ENCODE data around the gene SSBP3.

The SSBP3 gene

GRCh38 chr1:54327386-54328065 is 78.7 kb downstream of the SSBP3 start:
- no peak for DNase-seq

DNA sequence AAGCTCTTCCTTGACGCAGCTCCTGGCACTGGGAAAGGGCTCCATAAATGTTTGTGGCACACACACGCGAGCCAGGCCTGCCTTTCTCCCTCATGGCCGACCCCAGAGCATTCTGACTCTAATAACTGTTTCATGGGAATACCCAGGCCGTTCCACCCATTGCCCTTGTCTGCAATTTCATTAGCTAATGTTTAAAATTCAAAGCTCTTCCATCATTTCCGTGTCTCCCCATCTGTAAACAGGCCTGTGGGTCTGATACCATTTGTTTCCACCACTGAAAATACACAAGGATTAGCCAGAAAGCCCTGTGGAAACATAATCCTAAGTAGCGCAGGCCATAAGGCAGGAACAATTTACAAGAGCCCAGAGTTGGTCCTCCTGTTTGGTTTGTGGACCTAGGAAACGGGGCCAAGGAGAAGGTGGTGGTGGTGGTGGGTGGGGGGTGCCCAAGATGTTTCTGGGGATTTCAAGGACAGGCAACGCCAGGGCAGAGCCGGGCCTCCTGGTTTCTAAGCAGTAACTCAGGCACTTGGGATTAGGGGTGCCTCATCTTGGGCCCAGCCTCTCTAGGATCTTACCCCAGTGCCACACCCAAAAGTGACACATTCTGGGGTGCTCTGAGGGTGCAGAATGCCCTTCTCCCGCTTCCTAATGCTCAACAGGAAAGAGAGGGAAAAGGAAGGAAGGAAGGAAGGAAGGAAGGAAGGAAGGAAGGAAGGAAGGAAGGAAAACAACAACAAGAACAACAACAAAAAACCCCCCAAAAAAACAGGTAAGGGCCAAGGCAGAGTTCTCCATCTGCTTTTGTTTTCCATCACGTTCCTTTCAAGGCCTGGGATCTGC is 79.4 kb downstream of the SSBP3 start:
- no peak for DNase-seq

DNA sequence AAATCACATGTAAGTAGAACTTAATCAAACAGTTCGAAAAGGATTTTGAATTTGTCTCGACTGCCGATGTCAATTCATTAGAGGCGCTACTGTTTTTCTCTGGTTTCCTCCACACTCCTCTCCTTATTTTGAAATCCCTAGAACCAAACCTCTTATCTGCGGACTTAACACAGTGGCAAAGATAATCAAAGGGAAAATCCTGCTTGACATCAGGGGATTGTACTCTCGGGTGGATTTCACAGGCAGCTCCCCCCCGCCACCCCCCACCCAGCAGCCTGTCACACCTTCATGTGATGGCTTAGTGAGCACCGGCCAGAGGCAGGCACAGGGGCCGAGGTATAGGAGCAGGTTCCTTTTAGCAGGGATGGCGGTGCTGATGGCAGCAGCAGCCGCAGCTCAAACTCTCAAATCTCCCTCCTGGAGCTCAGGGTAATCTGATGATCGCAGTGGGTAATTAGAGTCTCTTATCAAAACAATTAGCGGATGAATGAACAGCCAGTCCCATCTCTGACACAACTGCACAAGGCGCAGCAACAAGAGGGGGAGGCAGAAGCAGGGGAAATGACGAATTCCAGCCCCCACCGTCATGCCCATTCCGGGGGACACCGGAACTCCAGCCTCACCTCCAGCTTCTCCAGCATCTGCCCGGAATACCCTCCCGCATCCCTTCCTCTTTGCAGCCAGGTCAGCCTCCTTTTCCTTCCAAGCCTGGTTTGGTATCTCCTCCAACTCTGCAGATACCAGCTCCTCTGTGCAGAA is 80.3 kb downstream of the SSBP3 start:
- no peak for DNase-seq

DNA sequence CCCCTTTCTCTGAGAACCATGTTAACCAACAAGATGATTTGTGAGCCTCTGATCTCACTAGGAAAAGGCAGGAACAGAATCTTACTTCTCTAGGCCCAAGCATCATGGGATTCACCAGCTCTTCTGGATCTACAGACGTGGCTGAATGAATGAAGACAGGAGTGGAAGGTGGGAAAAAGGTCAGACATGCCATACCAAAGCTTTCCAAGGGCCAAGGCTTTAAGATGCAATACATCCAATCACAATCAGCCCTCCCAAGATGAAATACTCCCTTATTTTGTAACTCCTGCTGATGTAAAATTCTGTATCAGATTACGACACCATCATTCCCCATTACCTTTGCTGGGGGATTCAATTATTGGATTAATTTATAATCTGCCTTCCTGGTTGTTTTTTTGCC is 80.9 kb downstream of the SSBP3 start:
- no peak for DNase-seq

DNA sequence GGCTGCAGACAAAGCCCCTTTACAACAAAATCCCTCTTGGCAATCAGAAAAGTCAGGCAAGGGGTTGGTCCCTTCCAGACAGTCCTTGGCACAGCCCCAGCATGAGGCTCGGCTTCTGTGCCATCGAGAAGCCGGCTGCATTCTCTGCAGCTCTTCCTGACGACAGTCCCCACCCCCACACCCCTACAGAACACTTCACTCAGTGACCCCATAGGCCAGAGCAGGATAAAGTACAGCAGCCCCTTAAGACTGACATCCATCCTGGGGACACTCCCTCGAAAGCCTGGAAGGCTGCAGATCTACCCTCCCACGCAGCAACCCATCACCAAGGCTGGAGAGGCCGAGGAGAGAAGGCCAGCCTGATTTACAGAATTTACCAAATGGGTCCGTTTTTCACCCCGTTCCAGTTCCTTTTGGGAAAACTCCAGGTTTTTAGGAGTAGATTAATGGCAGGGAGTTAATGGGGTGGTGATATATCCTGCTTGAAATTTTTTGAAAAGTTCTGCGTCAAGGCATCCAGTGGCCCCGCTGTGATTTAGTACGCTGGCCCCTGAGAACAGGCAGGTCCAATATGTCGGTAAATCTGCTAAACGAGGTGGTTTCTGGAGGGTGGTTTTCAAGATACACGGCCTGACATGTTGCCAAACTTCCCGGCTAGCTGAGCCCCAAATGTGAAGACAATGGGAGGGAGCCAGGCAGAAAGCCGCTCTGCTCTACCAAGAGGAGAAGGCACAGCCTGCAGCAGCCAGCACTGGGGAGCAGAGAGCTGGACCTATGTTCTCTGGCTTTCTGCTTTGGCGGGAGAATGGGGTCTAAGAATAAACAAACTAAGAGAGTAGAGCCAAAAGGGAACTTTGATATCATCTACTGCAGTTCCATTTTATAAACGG is 81.7 kb downstream of the SSBP3 start:
- DNase-seq = no peak

DNA sequence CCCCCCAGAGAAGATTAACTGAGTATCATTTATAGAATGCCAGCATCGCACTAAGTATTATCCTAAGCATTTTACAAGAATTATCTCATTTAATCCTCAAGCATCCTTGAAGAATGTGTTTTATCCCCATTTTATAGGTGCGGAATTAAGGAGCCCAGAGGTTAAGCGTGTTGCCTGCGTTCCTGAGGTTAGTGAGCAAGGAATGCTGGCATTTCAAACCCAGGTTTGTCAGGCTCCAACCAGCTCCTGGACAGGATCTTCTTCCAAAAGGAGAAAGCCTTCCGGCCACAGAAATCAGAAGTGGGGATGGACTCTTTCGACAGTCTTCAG is 82.3 kb downstream of the SSBP3 start:
- DNase-seq = no peak

DNA sequence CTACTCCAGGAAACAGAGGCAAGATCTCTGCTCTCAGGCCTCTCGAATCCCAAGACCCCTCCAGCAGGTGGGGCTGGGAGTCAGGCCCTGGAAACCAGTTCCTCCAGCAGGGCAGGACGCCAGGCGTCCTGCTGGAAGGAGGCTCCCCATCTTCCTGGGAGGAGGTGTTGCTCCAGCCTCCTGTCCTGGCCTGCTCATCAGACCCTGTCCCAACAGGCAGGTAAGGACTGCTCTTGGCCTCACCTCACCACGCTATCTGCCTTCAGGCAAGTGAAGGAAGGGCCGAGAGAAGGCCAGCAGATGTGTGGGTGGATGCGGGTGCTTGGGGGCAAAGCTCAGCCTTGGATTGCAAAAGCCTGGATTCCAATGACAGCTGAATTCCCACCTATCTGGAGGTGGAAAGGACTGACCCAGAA is 82.9 kb downstream of the SSBP3 start:
- DNase-seq = no peak

GRCh38 chr1:54318246-54318814 is 87.9 kb downstream of the SSBP3 start:
- no peak for DNase-seq

GRCh38 chr1:54317084-54317483 is 89.1 kb downstream of the SSBP3 start:
- DNase-seq = no peak

- no peak for DNase-seq
These were observed 91.1 kb downstream of the SSBP3 start for GRCh38 chr1:54315099-54315498.

GRCh38 chr1:54314696-54315095 is 91.5 kb downstream of the SSBP3 start:
- DNase-seq = no peak

DNA sequence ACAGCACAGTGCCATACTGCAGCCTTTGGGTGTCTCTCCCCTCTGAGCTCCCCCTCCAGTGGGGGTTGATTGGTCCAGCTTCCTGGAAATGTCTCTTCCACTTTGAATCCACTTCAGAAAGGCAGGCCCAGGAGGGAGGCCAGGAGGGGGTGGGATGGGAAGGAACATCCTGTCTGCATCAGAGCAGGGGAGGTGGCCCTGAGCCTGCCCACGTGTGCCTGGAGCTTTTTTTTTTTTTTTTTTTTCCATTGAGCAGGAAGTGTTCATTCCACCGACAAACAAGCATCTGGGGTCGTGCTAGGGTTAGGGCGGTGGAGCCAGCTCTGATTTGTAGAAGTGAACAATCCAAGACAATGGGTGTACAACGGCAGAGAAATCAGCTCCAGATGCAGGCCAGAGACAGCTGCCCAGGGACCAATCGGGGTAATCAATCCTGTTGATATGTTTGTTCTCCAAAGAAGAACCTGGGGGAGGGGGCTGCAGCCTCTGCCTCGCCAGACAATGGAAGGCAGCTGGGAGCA is 93.3 kb downstream of the SSBP3 start:
- DNase-seq = no peak

- no peak for DNase-seq
These were observed 94.7 kb downstream of the SSBP3 start for GRCh38 chr1:54311506-54311905.

DNA sequence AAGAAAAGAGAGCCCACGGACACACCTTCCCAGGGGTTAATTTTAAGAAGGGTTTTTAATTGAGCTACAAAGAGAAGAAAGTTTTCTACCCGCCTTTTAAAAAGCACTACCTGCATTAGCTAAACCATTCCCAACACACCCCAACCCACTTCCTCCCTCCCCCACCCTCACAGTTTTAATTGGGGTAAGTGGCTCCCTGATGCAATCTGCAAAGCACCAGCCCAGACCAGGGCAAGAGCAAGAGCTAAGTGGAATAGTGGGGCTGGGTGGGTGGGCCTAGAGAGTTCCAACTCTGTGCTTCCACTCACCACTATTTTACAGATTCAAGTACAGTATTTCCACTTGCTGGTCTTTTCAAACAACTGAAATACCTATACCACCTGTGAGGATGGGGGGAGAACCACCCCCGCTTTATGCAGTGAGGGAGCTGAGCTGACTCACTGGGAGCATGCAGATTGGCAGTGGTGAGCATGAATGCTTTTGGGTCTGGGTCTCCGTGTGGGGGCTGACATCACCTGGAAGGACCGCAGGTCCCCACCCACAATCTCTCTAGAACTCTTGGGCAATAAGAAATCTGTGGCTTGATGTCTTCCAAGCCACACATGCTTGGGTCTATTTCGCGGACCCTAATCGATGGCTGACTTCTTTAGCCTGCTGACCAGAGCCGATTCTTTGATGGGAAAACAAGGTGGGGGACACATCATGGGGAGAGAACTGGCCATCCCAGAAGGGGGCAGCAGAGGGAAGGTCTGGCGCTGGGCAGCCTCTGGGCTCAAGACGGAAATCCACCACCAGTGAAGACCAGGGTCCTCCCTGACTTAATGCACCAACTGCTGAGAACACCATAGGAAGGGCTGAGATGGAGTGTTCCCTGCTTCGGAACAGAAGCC is 95.5 kb downstream of the SSBP3 start:
- DNase-seq = no peak

GRCh38 chr1:54309631-54310366 is 96.4 kb downstream of the SSBP3 start:
- DNase-seq = peak; percentile 13 to 63

DNA sequence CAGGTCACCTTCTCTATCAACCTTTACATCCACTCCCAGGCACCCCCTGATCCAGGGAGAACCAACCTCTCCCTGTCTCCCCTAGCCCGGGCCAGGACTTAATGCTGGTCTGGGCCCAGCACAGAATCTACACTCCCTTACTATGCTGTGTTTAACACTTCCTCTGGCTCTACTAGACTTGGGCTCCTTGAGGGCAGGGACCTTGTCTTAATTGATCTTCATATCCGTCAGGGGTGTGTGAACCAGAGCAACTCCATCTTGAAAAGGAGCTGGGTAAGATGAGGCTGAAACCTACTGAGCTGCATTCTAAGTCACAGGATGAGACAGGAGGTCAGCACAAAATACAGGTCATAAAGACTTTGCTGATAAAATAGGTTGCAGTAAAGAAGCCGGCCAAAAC is 98.9 kb downstream of the SSBP3 start:
- DNase-seq = no peak

DNA sequence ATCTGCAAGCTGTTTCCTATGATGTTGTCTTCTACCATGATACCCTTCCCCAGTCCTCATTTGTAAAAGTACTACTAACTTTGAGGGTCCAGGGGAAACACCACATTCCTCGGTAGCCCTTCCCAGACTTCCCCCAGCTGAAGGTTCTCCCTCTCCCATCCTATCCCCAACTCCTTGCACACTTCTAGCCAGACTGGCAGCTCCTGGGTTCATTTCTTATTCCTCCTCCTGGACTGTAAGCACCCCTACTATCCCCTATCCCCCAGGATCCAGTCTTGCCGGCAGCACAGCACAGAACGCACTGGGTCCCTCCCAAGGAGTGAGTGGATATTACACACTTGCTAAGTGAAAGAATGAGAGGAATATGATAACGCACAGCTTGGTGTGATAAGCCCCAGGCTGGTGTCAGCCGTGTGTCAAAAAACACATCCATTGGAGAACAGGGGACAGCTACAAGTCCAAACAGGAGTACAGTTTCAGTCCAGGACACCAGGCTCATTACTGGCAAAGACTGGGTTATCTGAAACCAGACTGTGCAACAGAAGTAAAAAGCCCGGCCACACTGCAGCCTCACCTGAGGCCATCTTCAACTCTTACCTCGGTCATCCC is 100.2 kb downstream of the SSBP3 start:
- DNase-seq = no peak

DNA sequence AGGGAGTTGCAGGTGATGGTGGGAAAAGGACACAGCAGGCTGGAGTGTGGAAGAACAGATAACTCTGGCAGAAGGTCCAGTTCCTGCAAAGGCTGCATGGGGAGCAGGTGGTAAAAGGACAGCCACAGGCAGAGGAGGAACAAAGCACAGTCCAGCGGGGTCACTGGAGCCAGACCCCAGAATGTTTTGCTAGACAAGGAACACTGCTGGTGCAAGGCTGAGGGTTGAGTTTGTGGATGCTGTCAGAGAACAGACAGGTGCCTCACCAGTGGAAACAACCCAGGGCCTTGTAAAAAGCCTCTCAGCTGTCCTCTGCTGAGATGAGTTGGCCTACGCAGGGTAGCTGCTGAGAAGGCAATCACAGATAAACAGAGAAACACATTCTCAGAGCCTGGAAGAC is 101.7 kb downstream of the SSBP3 start:
- no peak for DNase-seq

GRCh38 chr1:54302951-54303843 is 103.0 kb downstream of the SSBP3 start:
- peak in 1 of 2 experiments; percentile 18 for DNase-seq
